K562 (cell line): ENCODE data around the gene GRHPR. TPM values are rescaled to one million over a fixed set of nuclear protein-coding genes. Genes with fewer than 3 reads are reported as not detected.

Experiments
- ATAC-seq: fragments of 200-7000 bp; cut with Tn5 transposase; 3 replicates; pipeline ENCODE4 v1.9.1; 2020; ENCODE audit warnings: moderate library complexity
- BruUV-seq: library from RNA; stranded (reverse); fragments of 400-500 nt; replicated peaks from 2 replicates; lab custom pipeline; 2021; lab: Mats Ljungman, UMichigan
- CTCF ChIA-PET: fragments of 300-600 bp; formaldehyde crosslinking; extraction: SDS; loops from one replicate; lab custom pipeline; 2021; ENCODE audit warnings: low intra/inter-chr PET ratio; lab: Yijun Ruan, JAX
- POLR2A ChIA-PET: fragments of 300-600, 350-650 bp; sonication (Branson Sonifier 250); formaldehyde crosslinking; extraction: SDS; loops from one replicate; lab custom pipeline; 2021; ENCODE audit warnings: antibody characterized with exemption, inconsistent platforms; lab: Yijun Ruan, JAX
- DNase-seq, 4 experiments: peaks; one replicate each; pipeline versions ENCODE4 v3.0.0 to v3.0.0-alpha.2; 2011 to 2018; ENCODE audit warnings: low spot score in 3 of 4, mixed read lengths in 3 of 4; ENCODE audit errors: extremely low read depth in 1 of 4
- FAIRE-seq: peaks from 2 replicates; lab custom pipeline; 2011; peaks lifted over from hg19 to GRCh38; lab: Jason Lieb, UNC
- H2AFZ ChIP-seq: 2 replicates; pipeline ENCODE4 v1.6.0; 2011; ENCODE audit warnings: low read depth, low read length, control low read depth, inconsistent platforms
- H3K27ac ChIP-seq: fragments of 200-600 bp; 3 replicates; pipeline ENCODE4 v1.8.0; 2011; ENCODE audit warnings: low read depth, mild to moderate bottlenecking, control low read depth, inconsistent platforms, low read length, moderate library complexity, mixed read lengths; ENCODE audit errors: extremely low read depth
- H3K27me3 ChIP-seq, 2 experiments: fragments of 300-600 bp in 1 of 2; 2 replicates in 1 of 2; 3 replicates in 1 of 2; pipeline versions ENCODE4 v1.6.0 to v1.8.0; 2011; ENCODE audit warnings: inconsistent platforms in 2 of 2, low read length in 2 of 2, mild to moderate bottlenecking in 1 of 2, mixed read lengths in 1 of 2, moderate library complexity in 1 of 2; ENCODE audit not compliant: control insufficient read depth in 2 of 2, insufficient read depth in 2 of 2
- H3K36me3 ChIP-seq: fragments of 300-600 bp; 3 replicates; pipeline ENCODE4 v1.8.0; 2011; ENCODE audit warnings: mild to moderate bottlenecking, low read length, inconsistent platforms; ENCODE audit not compliant: control insufficient read depth, insufficient read depth
- H3K4me1 ChIP-seq, 2 experiments: fragments of 200-600 bp in 1 of 2; replicated peaks in 1 of 2; 2 replicates in 1 of 2; 3 replicates in 1 of 2; pipeline versions ENCODE4 v1.5.1 to v1.8.0; 2011; ENCODE audit warnings: inconsistent platforms in 2 of 2, low read length in 2 of 2, mild to moderate bottlenecking in 1 of 2, mixed read lengths in 1 of 2, moderate library complexity in 1 of 2; ENCODE audit not compliant: control insufficient read depth in 2 of 2, insufficient read depth in 2 of 2
- H3K4me2 ChIP-seq: 2 replicates; pipeline ENCODE4 v1.6.1; 2011; ENCODE audit warnings: low read length, control low read depth, inconsistent platforms, mixed read lengths; ENCODE audit not compliant: insufficient read depth
- H3K4me3 ChIP-seq: fragments of 200-600 bp; sonication (generic), shearing (Covaris generic); 2 replicates; pipeline ENCODE4 v1.5.1; 2016; ENCODE audit warnings: control low read depth, inconsistent platforms
- H3K79me2 ChIP-seq: fragments of 200-600 bp; 3 replicates; pipeline ENCODE4 v1.8.0; 2011; ENCODE audit warnings: low read length, inconsistent platforms; ENCODE audit not compliant: control insufficient read depth, insufficient read depth
- H3K9ac ChIP-seq, 2 experiments: 2 replicates each; pipeline versions ENCODE4 v1.6.0 to v1.6.1; 2011; ENCODE audit warnings: low read depth in 2 of 2, low read length in 2 of 2, control low read depth in 1 of 2, inconsistent platforms in 1 of 2, mild to moderate bottlenecking in 1 of 2, mixed read lengths in 1 of 2; ENCODE audit not compliant: insufficient read depth in 1 of 2
- H3K9me1 ChIP-seq: one replicate; pipeline ENCODE4 v1.6.0; 2011; ENCODE audit warnings: inconsistent platforms, mild to moderate bottlenecking, low read length, moderate library complexity; ENCODE audit not compliant: control insufficient read depth, insufficient read depth
- H3K9me3 ChIP-seq: replicated peaks from 2 replicates; pipeline ENCODE4 v1.5.1; 2011; ENCODE audit warnings: low read depth, low read length, inconsistent platforms; ENCODE audit not compliant: control insufficient read depth, insufficient read depth
- H4K20me1 ChIP-seq: replicated peaks from 2 replicates; pipeline ENCODE4 v1.6.1; 2011; ENCODE audit warnings: low read length, inconsistent platforms, mixed read lengths; ENCODE audit not compliant: control insufficient read depth, insufficient read depth
- ATF3 ChIP-seq, 2 experiments: fragments of 450-650 bp in 1 of 2; sonication (generic) in 1 of 2; formaldehyde crosslinking in 1 of 2; IDR thresholded peaks in 1 of 2; conservative IDR thresholded peaks in 1 of 2; 2 replicates each; pipeline versions ENCODE4 v1.6.1 to v1.8.1; 2016 to 2023; ENCODE audit warnings: mild to moderate bottlenecking in 2 of 2, moderate library complexity in 2 of 2, inconsistent platforms in 1 of 2, missing genetic modification reagents in 1 of 2
- CC2D1A ChIP-seq: fragments of 450-650 bp; IDR thresholded peaks from 2 replicates; pipeline ENCODE4 v1.6.1; 2017; ENCODE audit warnings: mild to moderate bottlenecking
- CEBPB ChIP-seq: fragments of 450-650 bp; IDR thresholded peaks from 2 replicates; pipeline ENCODE4 v1.6.1; 2016; ENCODE audit warnings: missing genetic modification characterization, missing compliant biosample characterization
- CEBPG ChIP-seq, 3 experiments: fragments of 200-800 bp in 1 of 3; sonication (Bioruptor generic) in 1 of 3; sonication (generic) in 1 of 3; formaldehyde crosslinking in 1 of 3; IDR thresholded peaks in 2 of 3; conservative IDR thresholded peaks in 1 of 3; 2 replicates each; pipeline versions ENCODE4 v1.6.1 to v1.8.0; 2016 to 2022; ENCODE audit warnings: missing compliant biosample characterization in 2 of 3, missing genetic modification characterization in 2 of 3, mild to moderate bottlenecking in 1 of 3, missing genetic modification reagents in 1 of 3
- DDX20 ChIP-seq: fragments of 450-650 bp; IDR thresholded peaks from 2 replicates; pipeline ENCODE4 v1.6.1; 2016; ENCODE audit warnings: missing genetic modification characterization, low read depth, mild to moderate bottlenecking, missing compliant biosample characterization, moderate library complexity
- NCOA4 ChIP-seq: fragments of 450-650 bp; IDR thresholded peaks from 2 replicates; pipeline ENCODE4 v1.6.1; 2018; ENCODE audit warnings: mild to moderate bottlenecking; ENCODE audit not compliant: partially characterized antibody
- PHB2 ChIP-seq: fragments of 450-650 bp; IDR thresholded peaks from 2 replicates; pipeline ENCODE4 v1.6.1; 2017; ENCODE audit warnings: low read depth
- ZBTB7A ChIP-seq: IDR thresholded peaks from 2 replicates; pipeline ENCODE4 v1.6.1; 2011; ENCODE audit warnings: low read depth, mild to moderate bottlenecking, low read length, moderate library complexity, borderline replicate concordance; ENCODE audit not compliant: control insufficient read depth
- ZNF121 ChIP-seq: sonication (generic); formaldehyde crosslinking; conservative IDR thresholded peaks from 2 replicates; pipeline ENCODE4 v1.8.0; 2022; ENCODE audit warnings: missing genetic modification reagents
- ZNF143 ChIP-seq: sonication (generic); formaldehyde crosslinking; IDR thresholded peaks from 2 replicates; pipeline ENCODE4 v1.9.0; 2022; ENCODE audit warnings: mild to moderate bottlenecking, missing genetic modification reagents
- ZNF518B ChIP-seq: fragments of 250-450 bp; sonication (Bioruptor Pico); IDR thresholded peaks from 2 replicates; pipeline ENCODE4 v1.5.0; 2021; ENCODE audit warnings: mild to moderate bottlenecking, moderate library complexity
- WGBS: fragments of 100-300 bp; shearing (Covaris generic); methylation state at CpG from one replicate; pipeline ENCODE4 v1.1.6; 2016; ENCODE audit warnings: low coverage, mixed read lengths; ENCODE audit not compliant: insufficient coverage; ENCODE audit errors: missing lambda C conversion rate; 5-methylcytosine and 5-hydroxymethylcytosine counted together
- in situ Hi-C: fragments of 300-500 bp; cut with MboI; formaldehyde crosslinking; loops from 4 replicates; pipeline ENCODE4 v1.15.0; 2018; ENCODE audit warnings: inconsistent platforms, mixed read lengths
- intact Hi-C: fragments of 100-400 bp; cut with micrococcal nuclease; formaldehyde crosslinking; loops from 2 replicates; pipeline ENCODE4 v1.14.2; 2022
- polyA plus RNA-seq, 8 experiments: library from polyadenylated mRNA; depleted of rRNA in 4 of 8; stranded (reverse) in 5 of 8; unstranded in 3 of 8; fragments of >200 nt; fragmentation: Nextera tagmentation in 2 of 8; fragmentation: Illumina TruSeq in 1 of 8; extraction: Ambion mirVana in 2 of 8; extraction: Trizol in 1 of 8; gene quantifications; 2 replicates each; pipeline versions ENCODE4 v1.2.1 to v1.2.3, GENCODE V29; 2011 to 2014; ENCODE audit warnings: inconsistent platforms in 1 of 8, missing spikeins in 1 of 8
- total RNA-seq, 7 experiments: library from RNA; depleted of rRNA in 6 of 7; stranded (reverse); fragments of >200 nt in 6 of 7; fragmentation: Illumina TruSeq in 2 of 7; extraction: Trizol in 2 of 7; gene quantifications; 2 replicates each; pipeline versions ENCODE4 v1.2.1 to v1.2.3, GENCODE V29; 2011 to 2021; ENCODE audit warnings: low replicate concordance in 1 of 7
- TF ChIP-seq, protein P1 (sequence below): fragments of 450-650 bp; conservative IDR thresholded peaks from 2 replicates; pipeline ENCODE4 v1.6.1; 2016; ENCODE audit warnings: missing genetic modification characterization, low read depth, mild to moderate bottlenecking, missing compliant biosample characterization, moderate library complexity

GRHPR gene
- total and polyA plus RNA-seq, 9 of the 15 experiments (the other 6 are each of a cell fraction or from before 2014, with no cell fraction given): 38.9 to 144 (median 120) TPM

DNA sequence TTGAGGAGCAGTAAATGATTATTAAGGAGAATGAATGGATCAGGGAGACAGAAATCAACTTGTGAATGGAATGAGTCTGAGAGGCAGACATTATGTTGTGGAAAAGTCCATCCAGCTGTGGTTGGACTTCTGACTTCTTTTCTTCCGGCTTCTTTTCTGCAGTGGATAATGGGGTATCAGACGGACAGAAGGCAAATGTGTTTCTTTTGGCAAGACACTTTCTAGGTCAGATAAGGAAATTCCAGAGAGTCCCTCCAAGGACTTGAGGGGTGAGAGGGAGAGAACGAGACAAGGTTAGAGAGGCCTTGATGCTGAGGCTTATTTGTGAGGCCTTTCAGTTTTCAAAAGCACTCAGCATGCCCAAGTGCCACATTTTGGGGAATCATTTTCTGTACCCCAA is 17.1 kb upstream of the GRHPR start (continued):
- TF ChIP-seq ZNF518B (CRISPR knock-in tag) (no peak), ZBTB7A (no peak)

- Histone ChIP-seq H2AFZ (no peak overlapping the region), H3K4me3 (no peak overlapping the region), H3K9me3 (no peaks in the 10 kb centered on the region), H3K36me3 (no peaks in the 10 kb centered on the region), H3K9me1 (peaks cover 2% of the 10 kb centered on the region), H3K4me2 (no peak overlapping the region), H3K9ac (no peak overlapping the region), H3K27ac (no peak overlapping the region), H3K79me2 (no peaks in the 10 kb centered on the region), H3K27me3 (peaks cover 0 to 5% of the 10 kb centered on the region in 2 experiments; a peak in 2 of 5 replicates), H3K4me1 (peaks cover 5 to 12% of the 10 kb centered on the region in 2 experiments; a peak in 4 of 5 replicates), H4K20me1 (no peaks in the 10 kb centered on the region)
- POLR2A ChIA-PET: interaction anchor here (0.7 to 1.0 kb wide), 2 partner anchors 28 to 43 kb away, joined by 3 to 5 read pairs; no protein-coding TSS in a partner anchor
- DNase-seq (no peak), ATAC-seq (no peak), FAIRE-seq (no peak)
- in situ Hi-C loops (no loop called here), intact Hi-C loops (no loop called here)
- TF ChIP-seq CC2D1A (no peak), DDX20 (tag) (no peak), ATF3 (IDR thresholded peaks at IDR 0.05) (no peak), ATF3 (CRISPR knock-in tag; conservative IDR thresholded peaks at IDR 0.05) (no peak), ZNF143 (CRISPR knock-in tag) (no peak), ZNF121 (CRISPR knock-in tag) (peak; percentile 21; the same call in 1 of the 2 replicates), PHB2 (no peak), CEBPG (CRISPR knock-in tag; IDR thresholded peaks at IDR 0.05) (no peak), CEBPG (tag; conservative IDR thresholded peaks at IDR 0.05 in 1 of 2, IDR thresholded peaks at IDR 0.05 in 1 of 2) (peak in 1 of 2 experiments; percentile 24; a peak in 1 of 4 replicates), NCOA4 (no peak), CEBPB (tag) (peak; percentile 73)
- TF ChIP-seq, protein P1, sequence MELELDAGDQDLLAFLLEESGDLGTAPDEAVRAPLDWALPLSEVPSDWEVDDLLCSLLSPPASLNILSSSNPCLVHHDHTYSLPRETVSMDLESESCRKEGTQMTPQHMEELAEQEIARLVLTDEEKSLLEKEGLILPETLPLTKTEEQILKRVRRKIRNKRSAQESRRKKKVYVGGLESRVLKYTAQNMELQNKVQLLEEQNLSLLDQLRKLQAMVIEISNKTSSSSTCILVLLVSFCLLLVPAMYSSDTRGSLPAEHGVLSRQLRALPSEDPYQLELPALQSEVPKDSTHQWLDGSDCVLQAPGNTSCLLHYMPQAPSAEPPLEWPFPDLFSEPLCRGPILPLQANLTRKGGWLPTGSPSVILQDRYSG (tag): no peak
- BruUV-seq: no TSS peak
- WGBS: 29% methylated on average over 10 of the region's 10 CpGs
- CTCF ChIA-PET: no interaction called here
Measured at GRCh38 chr9:37405764-37406380, 16.6 kb upstream of the GRHPR start.
